GM12873 (cell line): Measurements from ENCODE around the gene PNCK.

ENCODE experiments used
- TF ChIP-seq, protein P1 (sequence below): IDR thresholded peaks from 2 replicates; pipeline ENCODE4 v1.5.1; 2012; ENCODE audit warnings: low read depth, mild to moderate bottlenecking, moderate library complexity, low read length, control low read depth; ENCODE audit not compliant: insufficient read depth; ENCODE audit errors: missing control alignments

The PNCK gene

DNA sequence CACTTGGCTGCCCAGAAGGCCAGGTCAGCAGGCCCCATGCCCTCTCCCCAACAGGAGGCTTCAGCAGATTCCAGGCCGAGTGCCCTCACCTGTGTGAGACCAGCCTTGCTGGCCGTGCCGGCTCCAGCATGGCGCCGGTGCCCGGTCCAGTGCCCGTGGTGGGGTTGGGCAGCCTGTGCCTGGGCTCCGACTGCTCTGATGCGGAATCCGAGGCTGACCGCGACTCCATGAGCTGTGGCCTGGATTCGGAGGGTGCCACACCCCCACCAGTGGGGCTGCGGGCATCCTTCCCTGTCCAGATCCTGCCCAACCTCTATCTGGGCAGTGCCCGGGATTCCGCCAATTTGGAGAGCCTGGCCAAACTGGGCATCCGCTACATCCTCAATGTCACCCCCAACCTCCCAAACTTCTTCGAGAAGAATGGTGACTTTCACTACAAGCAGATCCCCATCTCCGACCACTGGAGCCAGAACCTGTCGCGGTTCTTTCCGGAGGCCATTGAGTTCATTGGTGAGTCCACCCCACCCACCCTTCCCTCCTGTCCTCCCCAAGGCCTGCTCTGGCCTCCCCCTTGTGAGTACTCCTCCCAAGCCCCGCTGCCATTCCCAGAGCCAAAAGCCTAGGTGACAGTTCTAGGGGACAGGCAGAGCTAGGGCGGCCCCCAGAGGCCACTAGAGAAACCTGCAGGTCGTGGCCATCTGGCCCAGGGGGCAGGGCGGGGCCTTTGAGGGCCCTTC lies 24.3 kb downstream of the PNCK start:
- TF ChIP-seq, protein P1, sequence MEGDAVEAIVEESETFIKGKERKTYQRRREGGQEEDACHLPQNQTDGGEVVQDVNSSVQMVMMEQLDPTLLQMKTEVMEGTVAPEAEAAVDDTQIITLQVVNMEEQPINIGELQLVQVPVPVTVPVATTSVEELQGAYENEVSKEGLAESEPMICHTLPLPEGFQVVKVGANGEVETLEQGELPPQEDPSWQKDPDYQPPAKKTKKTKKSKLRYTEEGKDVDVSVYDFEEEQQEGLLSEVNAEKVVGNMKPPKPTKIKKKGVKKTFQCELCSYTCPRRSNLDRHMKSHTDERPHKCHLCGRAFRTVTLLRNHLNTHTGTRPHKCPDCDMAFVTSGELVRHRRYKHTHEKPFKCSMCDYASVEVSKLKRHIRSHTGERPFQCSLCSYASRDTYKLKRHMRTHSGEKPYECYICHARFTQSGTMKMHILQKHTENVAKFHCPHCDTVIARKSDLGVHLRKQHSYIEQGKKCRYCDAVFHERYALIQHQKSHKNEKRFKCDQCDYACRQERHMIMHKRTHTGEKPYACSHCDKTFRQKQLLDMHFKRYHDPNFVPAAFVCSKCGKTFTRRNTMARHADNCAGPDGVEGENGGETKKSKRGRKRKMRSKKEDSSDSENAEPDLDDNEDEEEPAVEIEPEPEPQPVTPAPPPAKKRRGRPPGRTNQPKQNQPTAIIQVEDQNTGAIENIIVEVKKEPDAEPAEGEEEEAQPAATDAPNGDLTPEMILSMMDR, result peak; percentile 68

DNA sequence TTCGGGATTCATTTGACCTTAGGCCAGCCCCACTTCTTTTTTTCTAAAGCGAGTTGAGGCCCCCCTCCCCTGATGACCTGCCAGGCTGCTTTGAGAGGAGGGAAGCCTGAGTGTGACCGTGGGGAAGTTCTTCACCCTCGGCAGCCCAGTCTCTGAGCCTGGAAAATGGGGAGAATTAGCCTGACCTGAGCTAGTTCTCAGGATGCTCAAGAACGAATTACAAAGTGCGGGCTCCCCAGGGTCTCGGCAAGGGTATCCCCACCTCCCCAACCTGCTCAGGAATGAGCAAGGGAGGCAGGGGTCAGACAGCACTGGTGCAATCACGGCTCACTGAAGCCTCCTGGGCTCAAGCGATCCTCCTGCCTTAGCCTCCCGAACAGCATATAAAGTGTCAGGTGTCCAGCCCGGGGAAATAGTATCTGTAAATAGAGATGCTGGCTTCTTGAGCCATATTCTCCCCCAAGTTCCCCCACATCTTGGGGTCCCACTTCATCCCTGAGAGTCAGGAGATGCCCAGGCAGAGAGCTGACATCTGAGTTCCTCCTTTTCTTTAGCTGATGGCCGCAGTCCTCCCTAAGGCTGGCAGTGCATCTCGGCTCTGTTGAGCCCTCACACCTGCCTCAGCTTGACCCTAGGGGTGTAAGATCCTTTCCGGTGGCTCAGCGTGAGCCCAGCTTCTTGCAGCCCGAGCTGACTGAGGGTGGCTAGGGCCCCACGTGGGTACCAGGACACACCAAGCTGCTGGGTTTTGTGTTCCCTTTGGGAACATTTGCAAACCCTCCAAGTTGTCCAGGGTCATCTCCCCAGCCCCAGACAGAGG lies 25.0 kb downstream of the PNCK start:
- TF ChIP-seq, protein P1, result no peak

DNA sequence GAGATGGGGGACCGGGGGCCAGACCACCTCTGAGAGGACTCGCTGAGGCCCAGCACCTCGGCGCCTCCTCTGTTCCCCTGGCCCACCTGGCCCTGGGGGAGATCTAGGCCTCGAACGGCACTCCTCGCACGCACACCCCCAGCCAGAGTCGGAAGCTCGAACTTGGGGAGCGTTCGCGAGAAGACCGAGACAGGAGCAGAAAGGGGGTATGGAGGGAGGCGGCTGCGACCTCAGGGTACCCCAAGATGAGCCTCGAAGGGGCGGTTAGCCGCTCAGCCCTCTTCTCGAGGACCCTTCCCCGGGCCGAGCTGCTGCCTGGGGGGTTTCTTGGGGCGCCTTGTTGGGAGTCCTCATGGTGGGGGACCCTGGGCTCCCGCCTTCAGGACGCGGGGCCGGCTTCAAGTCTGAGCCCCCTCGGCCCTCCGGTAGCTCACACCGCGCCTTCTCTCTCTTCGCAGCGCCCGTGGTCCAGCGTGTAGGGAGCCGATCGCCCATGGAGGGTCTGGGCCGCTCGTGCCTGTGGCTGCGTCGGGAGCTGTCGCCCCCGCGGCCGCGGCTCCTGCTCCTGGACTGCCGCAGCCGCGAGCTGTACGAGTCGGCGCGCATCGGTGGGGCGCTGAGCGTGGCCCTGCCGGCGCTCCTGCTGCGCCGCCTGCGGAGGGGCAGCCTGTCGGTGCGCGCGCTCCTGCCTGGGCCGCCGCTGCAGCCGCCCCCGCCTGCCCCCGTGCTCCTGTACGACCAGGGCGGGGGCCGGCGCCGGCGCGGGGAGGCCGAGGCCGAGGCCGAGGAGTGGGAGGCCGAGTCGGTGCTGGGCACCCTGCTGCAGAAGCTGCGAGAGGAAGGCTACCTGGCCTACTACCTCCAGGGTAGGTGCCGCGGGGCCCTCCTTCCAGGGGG lies 25.9 kb downstream of the PNCK start:
- TF ChIP-seq, protein P1, result no peak

DNA sequence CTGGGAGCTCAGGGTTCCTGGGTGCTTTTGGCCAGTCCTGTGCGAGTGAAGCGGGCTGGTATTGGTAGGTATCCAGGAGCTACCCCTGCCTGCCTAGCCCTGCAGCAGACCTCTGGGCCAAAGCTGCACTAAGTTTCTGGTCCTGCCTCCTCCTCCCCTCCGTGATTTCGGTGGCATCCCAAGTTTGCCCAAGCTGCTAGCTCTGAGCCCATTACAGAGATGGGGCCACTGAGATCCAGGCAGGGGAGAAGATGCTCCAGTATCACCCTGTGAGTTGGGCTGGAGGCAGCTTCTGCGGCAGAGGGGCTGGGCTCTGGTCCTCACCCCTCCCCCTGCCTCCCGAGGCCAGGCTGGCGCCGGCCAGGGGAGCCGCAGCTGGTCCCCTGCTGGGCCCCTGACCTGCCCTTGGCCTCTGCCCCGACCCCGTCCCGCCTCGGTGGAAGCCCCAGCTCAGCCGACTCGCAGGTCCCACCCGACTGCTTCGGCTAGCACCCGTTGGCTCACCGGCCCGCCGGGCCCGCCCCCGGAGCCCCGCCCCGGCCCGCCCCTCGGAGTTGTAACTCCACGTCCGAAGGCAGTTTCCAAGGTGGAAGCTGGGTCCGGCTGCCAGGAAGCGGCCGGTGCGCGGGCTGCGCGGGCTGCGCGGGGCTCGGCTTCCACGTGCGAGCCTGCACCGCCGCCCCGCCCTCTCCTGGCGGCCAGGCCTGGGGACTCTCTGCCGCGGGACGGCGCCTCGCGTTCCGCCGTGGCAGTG lies 26.8 kb downstream of the PNCK start, which contains the start of gene DUSP9:
Gene DUSP9, plus strand, starts transcription at position 584 of the 754 bp plus-strand sequence. CDS start 751 bp downstream, outside the sequence.
- TF ChIP-seq, protein P1, result no peak

DNA sequence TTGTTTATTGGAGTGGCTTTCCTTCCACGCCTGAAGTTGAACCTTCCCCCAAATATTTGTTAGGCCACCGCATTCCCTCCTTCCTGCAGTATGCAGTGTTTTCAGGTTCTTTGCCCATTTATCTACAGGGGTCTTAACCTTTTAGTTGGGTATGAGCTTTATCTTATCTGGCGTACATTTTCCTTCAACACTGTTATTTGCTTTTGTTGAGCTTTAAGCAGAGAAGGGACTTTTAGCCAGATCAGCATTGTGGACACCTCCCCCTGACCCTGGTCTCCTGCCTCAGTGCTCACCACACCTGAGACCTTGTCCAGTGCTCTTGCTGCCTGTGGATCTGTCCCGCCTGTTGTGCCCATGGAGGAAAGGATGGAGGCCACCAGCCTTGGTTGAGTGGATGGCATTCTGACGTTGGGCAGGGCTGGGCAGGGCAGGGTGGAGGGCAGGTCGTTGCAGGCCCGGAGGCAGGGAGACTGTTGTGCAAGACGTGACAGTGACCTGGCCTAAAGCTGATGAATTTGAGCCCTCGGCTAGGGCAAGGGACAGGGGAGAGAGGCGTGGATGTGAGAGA lies 27.6 kb downstream of the PNCK start:
- TF ChIP-seq, protein P1, result no peak

DNA sequence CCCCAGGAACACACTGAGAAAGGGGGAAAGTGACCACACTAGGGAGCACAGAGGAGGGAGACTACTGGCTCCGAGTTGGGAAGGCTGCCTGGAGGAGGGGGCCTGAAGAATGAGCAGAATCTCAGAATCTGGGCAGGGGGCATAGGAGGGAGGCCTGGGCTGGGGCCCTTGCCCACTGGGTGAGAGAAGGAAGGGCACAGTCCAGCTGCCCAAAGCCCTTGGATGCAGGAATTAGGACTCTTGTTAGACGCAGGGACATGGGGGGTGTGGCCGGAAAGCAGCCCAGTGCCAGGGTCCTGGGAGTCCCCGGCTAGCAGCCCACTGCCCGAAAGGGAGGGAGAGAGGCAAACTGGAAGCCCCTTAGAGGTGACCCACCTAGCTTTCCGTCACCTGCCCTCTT lies 28.5 kb downstream of the PNCK start:
- TF ChIP-seq, protein P1, result no peak
